ENCODE results near the gene TMEM95.

- TF ChIP-seq CTCF (IDR thresholded peaks at IDR 0.05) (no peak), POLR2A (IDR thresholded peaks at IDR 0.05) (peak; percentile 34 to 65)
Observed at GRCh38 chr17:7403043-7403726, 48.2 kb downstream of the TMEM95 start.

All from Peyer's patch (tissue), 4 donors.